MG63 (cell line): Measurements from ENCODE around the gene TMED10. TPM values are rescaled to one million over a fixed set of nuclear protein-coding genes. Genes with fewer than 3 reads are reported as not detected.

ENCODE experiments used
- DNase-seq: peaks from one replicate; pipeline ENCODE4 v3.0.0-alpha.2; 2020
- H3K27me3 ChIP-seq: fragments of 250-450 bp; sonication (Bioruptor Pico); 2 replicates; pipeline ENCODE4 v1.5.1; 2020; ENCODE audit warnings: mild to moderate bottlenecking, moderate library complexity
- H3K36me3 ChIP-seq: fragments of 250-450 bp; sonication (Bioruptor Pico); 2 replicates; pipeline ENCODE4 v1.5.1; 2020; ENCODE audit warnings: mild to moderate bottlenecking, moderate library complexity
- H3K4me3 ChIP-seq: fragments of 250-450 bp; sonication (Bioruptor Pico); 2 replicates; pipeline ENCODE4 v1.5.1; 2020; ENCODE audit warnings: mild to moderate bottlenecking, moderate library complexity
- H3K9me3 ChIP-seq: fragments of 250-450 bp; sonication (Bioruptor Pico); 2 replicates; pipeline ENCODE4 v1.5.1; 2020; ENCODE audit warnings: mild to moderate bottlenecking, moderate library complexity
- total RNA-seq: library from RNA; depleted of rRNA; stranded (reverse); fragments of >200 nt; shearing (Covaris generic); gene quantifications from 2 replicates; pipeline ENCODE4 v1.2.3, GENCODE V29; 2014; ENCODE audit warnings: low replicate concordance; rRNA removed

Gene TMED10
- total RNA-seq, 1 experiment from 2014 or later, result 125 TPM

DNA sequence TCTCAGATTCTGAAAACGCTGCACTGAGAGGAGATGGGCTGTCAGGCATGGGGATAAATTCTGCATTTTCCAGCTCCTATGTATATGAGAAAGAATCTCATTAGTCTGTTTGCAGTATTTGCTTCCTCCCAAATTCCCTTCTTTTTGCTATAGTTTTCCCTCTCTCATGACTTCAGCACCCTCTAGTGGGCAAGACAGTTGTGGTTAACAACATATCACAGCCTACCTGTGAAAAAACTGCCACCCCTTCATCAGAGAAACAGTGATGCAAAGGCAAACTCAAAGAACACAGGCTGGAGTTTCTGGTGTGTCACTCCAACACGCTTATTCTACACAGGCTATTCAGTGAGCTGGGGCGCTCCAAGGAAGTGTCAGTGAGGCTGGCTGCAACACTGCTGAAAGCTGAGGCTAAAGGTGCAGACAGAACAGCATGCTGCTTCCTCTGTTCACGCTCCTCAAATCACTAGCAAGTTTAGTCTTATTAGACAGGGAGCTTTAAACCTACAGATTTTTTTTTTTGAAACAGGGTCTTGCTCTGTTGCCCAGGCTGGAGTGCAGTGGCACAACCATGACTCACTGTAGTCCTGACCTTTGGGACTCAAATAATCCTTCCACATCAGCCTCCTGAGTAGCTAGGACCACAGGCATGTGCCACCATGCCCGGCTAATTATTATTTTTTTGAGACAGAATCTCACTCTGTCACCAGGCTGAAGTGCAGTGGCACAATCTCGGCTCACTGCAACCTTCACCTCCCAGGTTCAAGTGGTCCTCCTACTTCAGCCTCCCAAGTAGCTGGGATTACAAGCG, 87.6 kb downstream of the TMED10 start:
- no peak for DNase-seq
- Histone ChIP-seq H3K27me3 (no peaks in the 10 kb centered on the region), H3K36me3 (peaks cover 18% of the 10 kb centered on the region), H3K9me3 (no peaks in the 10 kb centered on the region), H3K4me3 (no peak overlapping the region)

DNA sequence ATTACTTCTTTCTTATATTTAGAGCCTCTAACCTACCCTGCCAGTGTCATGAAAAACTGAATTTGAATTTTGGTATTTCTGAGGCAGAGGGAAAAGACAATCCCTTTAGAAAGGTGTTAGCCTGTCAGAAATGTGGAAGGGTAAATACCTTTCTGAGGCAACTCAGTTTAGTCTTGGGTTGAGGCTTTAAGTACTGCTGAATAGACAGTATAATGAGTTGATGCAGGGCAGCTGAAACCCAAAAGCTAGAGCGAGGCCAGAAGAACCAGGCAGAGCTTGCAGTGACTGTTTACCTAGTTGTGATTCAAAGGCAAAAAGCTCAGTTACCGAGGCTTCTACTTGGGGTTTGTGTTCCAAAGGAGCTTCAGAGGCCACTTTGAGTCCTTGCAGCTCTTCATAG, 88.3 kb downstream of the TMED10 start:
- peaks cover 17% of the 10 kb centered on the region for H3K36me3 ChIP-seq
- DNase-seq, result no peak
- no peak overlapping the region for H3K4me3 ChIP-seq
- no peaks in the 10 kb centered on the region for H3K9me3 ChIP-seq
- H3K27me3 ChIP-seq, result no peaks in the 10 kb centered on the region

DNA sequence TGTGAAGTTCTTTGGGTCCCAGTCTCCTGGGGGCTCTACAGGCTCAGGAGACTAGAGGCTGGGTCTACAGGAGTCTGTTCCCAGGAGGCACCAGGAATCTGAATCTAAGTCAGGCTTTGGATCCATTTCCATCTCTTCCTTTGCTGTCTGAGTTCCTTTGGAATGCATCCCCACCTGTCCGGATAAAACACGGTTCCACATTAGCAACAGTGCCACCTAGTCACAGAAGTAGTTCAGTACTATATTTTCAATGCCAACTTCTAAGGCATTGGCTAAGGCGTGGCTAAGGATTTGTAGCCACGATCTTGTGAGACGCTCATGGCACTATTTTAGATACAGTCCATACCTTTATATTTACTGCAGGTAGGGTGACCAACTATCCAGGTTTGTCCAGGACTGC, 91.9 kb downstream of the TMED10 start:
- H3K36me3 ChIP-seq, result peaks cover 17% of the 10 kb centered on the region
- no peak overlapping the region for H3K4me3 ChIP-seq
- no peaks in the 10 kb centered on the region for H3K27me3 ChIP-seq
- no peak for DNase-seq
- H3K9me3 ChIP-seq, result no peaks in the 10 kb centered on the region

DNA sequence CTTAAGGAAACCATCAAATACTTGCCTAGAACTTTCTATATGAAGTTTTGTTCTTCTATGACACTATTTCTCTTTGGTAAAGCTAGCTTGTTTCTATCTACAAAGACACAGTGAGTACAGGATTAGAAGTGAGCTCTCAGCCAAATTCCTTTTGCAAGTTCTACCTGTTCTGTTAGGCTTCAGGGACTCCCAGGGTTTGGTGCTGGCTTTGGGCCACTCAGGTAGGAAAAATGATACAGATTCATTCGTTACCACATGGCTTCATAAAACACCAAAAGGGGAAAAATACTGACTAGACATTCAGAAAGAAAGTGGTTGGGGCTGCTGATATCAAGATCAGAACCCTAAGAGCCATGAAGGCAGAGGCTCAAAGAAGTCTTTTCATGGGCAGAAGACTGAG, 93.1 kb downstream of the TMED10 start:
- no peak overlapping the region for H3K4me3 ChIP-seq
- H3K36me3 ChIP-seq, result peaks cover 15% of the 10 kb centered on the region
- no peaks in the 10 kb centered on the region for H3K9me3 ChIP-seq
- no peaks in the 10 kb centered on the region for H3K27me3 ChIP-seq
- no peak for DNase-seq

DNA sequence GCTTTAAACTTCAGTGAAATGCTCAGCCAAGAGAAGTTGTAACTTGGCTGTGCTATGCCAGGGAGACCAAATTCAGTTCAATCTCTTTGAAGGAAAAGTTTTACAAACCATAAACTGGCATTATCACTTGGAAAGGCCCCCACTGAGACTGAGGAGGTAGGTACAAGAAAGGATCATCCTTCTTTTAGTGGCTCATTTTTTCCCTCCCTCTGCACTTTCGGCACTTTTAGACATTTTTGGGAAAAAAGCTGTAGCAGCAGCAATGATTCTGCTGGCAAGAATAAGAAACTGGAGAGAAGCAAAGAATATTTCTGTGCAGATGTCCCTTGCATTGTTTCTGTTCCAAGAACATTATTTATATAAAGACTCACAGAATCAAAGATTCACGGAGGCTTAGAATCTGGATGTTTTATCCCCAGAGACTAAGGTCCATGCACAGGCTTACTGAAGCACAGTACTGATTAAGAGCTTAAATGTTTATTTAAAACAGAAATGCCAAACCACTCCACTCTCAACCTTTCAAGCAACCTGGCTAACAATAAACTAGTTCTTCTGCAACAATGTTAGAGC, 94.7 kb downstream of the TMED10 start:
- DNase-seq, result no peak
- no peak overlapping the region for H3K4me3 ChIP-seq
- no peaks in the 10 kb centered on the region for H3K9me3 ChIP-seq
- H3K36me3 ChIP-seq, result peaks cover 4% of the 10 kb centered on the region
- H3K27me3 ChIP-seq, result no peaks in the 10 kb centered on the region

Other genes starting within 250 kb of the TMED10 start
- 49.2 and 50.6 TPM in 2 replicates for gene PGF, start 221.0 kb downstream of the TMED10 start, total RNA-seq
- 48.2 and 87.3 TPM in 2 replicates for gene EIF2B2, start 173.7 kb downstream of the TMED10 start, total RNA-seq
- 9.0 and 9.1 TPM in 2 replicates for gene MLH3, start 125.1 kb downstream of the TMED10 start, total RNA-seq
- gene ACYP1, start 112.6 kb downstream of the TMED10 start, total RNA-seq, result 10.8 and 53.9 TPM in 2 replicates
- 0.99 TPM in 1 of 2 replicates, not detected in the other for gene ZC2HC1C, start 107.0 kb downstream of the TMED10 start, total RNA-seq
- gene NEK9, start 49.6 kb downstream of the TMED10 start, total RNA-seq, result 19.7 and 67.7 TPM in 2 replicates
- gene FOS, start 102.2 kb upstream of the TMED10 start, total RNA-seq, result 1.1 and 6.6 TPM in 2 replicates